Neural cell (in vitro differentiated cells): ENCODE data around the gene WFS1. TPM values are rescaled to one million over a fixed set of nuclear protein-coding genes. Genes with fewer than 3 reads are reported as not detected.

Experiments used
- H2AFZ ChIP-seq: fragments of 200-600, 300-800 bp; sonication (generic), shearing (Covaris generic); 2 replicates; pipeline ENCODE4 v1.6.0; 2014; ENCODE audit warnings: low read depth, mild to moderate bottlenecking, antibody characterized with exemption, low read length, moderate library complexity
- H3F3A ChIP-seq: fragments of 200-600 bp; shearing (Covaris generic); 2 replicates; pipeline ENCODE4 v1.6.1; 2016; ENCODE audit warnings: mild to moderate bottlenecking, moderate library complexity, mixed read lengths, antibody characterized with exemption, low read length; ENCODE audit not compliant: insufficient read depth, poor library complexity, severe bottlenecking
- H3K27ac ChIP-seq: fragments of 200-600, 300-800 bp; sonication (generic), shearing (Covaris generic); 2 replicates; pipeline ENCODE4 v1.5.1; 2014; ENCODE audit warnings: mild to moderate bottlenecking, low read length, moderate library complexity
- H3K27me3 ChIP-seq: fragments of 300-800, 200-600 bp; sonication (generic), shearing (Covaris generic); 2 replicates; pipeline ENCODE4 v1.6.0; 2014; ENCODE audit warnings: mild to moderate bottlenecking, low read depth, low read length, moderate library complexity; ENCODE audit not compliant: insufficient read depth
- H3K36me3 ChIP-seq: fragments of 300-800, 200-600 bp; sonication (generic), shearing (Covaris generic); 2 replicates; pipeline ENCODE4 v1.5.1; 2014; ENCODE audit warnings: mild to moderate bottlenecking, antibody characterized with exemption, low read length, moderate library complexity; ENCODE audit not compliant: insufficient read depth
- H3K4me2 ChIP-seq: fragments of 300-800, 200-600 bp; sonication (generic), shearing (Covaris generic); 2 replicates; pipeline ENCODE4 v1.6.0; 2014; ENCODE audit warnings: mild to moderate bottlenecking, low read length
- H3K4me3 ChIP-seq: fragments of 300-800, 200-600 bp; sonication (generic), shearing (Covaris generic); 2 replicates; pipeline ENCODE4 v1.5.1; 2014; ENCODE audit warnings: mild to moderate bottlenecking, low read length, moderate library complexity
- H3K79me2 ChIP-seq: fragments of 200-600 bp; shearing (Covaris generic); replicated peaks from 2 replicates; pipeline ENCODE4 v1.6.0; 2014; ENCODE audit warnings: mild to moderate bottlenecking, low read length, moderate library complexity; ENCODE audit not compliant: insufficient read depth
- H3K9ac ChIP-seq: fragments of 300-800, 200-600 bp; sonication (generic), shearing (Covaris generic); 2 replicates; pipeline ENCODE4 v1.6.1; 2016; ENCODE audit warnings: mild to moderate bottlenecking, low read length, mixed read lengths
- H3K9me2 ChIP-seq: fragments of 200-600 bp; shearing (Covaris generic); 2 replicates; pipeline ENCODE4 v1.6.1; 2016; ENCODE audit warnings: mild to moderate bottlenecking, low read length, mixed read lengths; ENCODE audit not compliant: insufficient read depth
- H3K9me3 ChIP-seq: fragments of 200-600, 300-800 bp; sonication (generic), shearing (Covaris generic); 2 replicates; pipeline ENCODE4 v1.6.1; 2016; ENCODE audit warnings: mild to moderate bottlenecking, mixed run types, low read length, moderate library complexity, mixed read lengths
- H4K20me1 ChIP-seq: fragments of 200-600 bp; shearing (Covaris generic); 2 replicates; pipeline ENCODE4 v1.6.1; 2016; ENCODE audit warnings: mild to moderate bottlenecking, mixed run types; ENCODE audit not compliant: insufficient read depth
- CTCF ChIP-seq: fragments of 450-650 bp; IDR thresholded peaks from 2 replicates; pipeline ENCODE4 v1.5.1; 2014; ENCODE audit warnings: antibody characterized with exemption, mild to moderate bottlenecking, moderate library complexity; ENCODE audit not compliant: poor library complexity, severe bottlenecking
- EP300 ChIP-seq: fragments of 450-650 bp; conservative IDR thresholded peaks from 2 replicates; pipeline ENCODE4 v1.6.1; 2014; ENCODE audit warnings: antibody characterized with exemption, mild to moderate bottlenecking, moderate library complexity; ENCODE audit not compliant: poor library complexity, severe bottlenecking
- EZH2 ChIP-seq: fragments of 200-600, 300-800 bp; shearing (Covaris generic), sonication (generic); IDR thresholded peaks from 2 replicates; pipeline ENCODE4 v1.6.1; 2014; ENCODE audit warnings: antibody characterized with exemption, low read length, borderline replicate concordance, mild to moderate bottlenecking; ENCODE audit not compliant: insufficient read depth, poor library complexity, severe bottlenecking
- MXI1 ChIP-seq: fragments of 450-650 bp; conservative IDR thresholded peaks from 2 replicates; pipeline ENCODE4 v1.6.1; 2014; ENCODE audit warnings: antibody characterized with exemption, mild to moderate bottlenecking; ENCODE audit not compliant: poor library complexity, severe bottlenecking
- POLR2AphosphoS5 ChIP-seq: IDR thresholded peaks from 2 replicates; pipeline ENCODE4 v1.6.1; 2012
- RAD21 ChIP-seq: fragments of 450-650 bp; conservative IDR thresholded peaks from 2 replicates; pipeline ENCODE4 v1.6.1; 2014; ENCODE audit warnings: antibody characterized with exemption, mild to moderate bottlenecking, moderate library complexity
- REST ChIP-seq: IDR thresholded peaks from 2 replicates; pipeline ENCODE4 v1.6.1; 2012; ENCODE audit warnings: borderline replicate concordance
- SMC3 ChIP-seq: fragments of 450-650 bp; conservative IDR thresholded peaks from 2 replicates; pipeline ENCODE4 v1.6.1; 2014; ENCODE audit warnings: antibody characterized with exemption, mild to moderate bottlenecking, moderate library complexity; ENCODE audit not compliant: poor library complexity
- TAF1 ChIP-seq: IDR thresholded peaks from 2 replicates; pipeline ENCODE4 v1.6.1; 2012; ENCODE audit warnings: low read depth
- polyA plus RNA-seq: library from polyadenylated mRNA; depleted of rRNA; stranded (reverse); fragments of >200 nt; gene quantifications from 2 replicates; pipeline ENCODE4 v1.2.3, GENCODE V29; 2014

The WFS1 gene
- polyA plus RNA-seq, 1 donor from 2014 or later: 4.5 TPM

- no peaks in the 10 kb centered on the region for H4K20me1 ChIP-seq
These were observed 73.1 kb downstream of the WFS1 start for GRCh38 chr4:6342530-6343293.

More at GRCh38 chr4:6342530-6343293, 73.1 kb downstream of the WFS1 start:
- Histone ChIP-seq H3F3A (peaks cover 4% of the 10 kb centered on the region), H3K36me3 (no peaks in the 10 kb centered on the region), H3K79me2 (no peaks in the 10 kb centered on the region), H3K4me2 (peak overlapping the region; percentile 45), H3K27me3 (no peaks in the 10 kb centered on the region), H3K9ac (peak overlapping the region; percentile 65), H3K9me2 (no peaks in the 10 kb centered on the region), H3K9me3 (peaks cover 11% of the 10 kb centered on the region), H3K27ac (peak overlapping the region; percentile 91), H2AFZ (peak overlapping the region; percentile 15), H3K4me3 (peak overlapping the region; percentile 51)
- TF ChIP-seq CTCF: no peak
- peak; percentile 39 for TF ChIP-seq SMC3
- TF ChIP-seq RAD21: peak; percentile 35
- TF ChIP-seq TAF1: no peak
- TF ChIP-seq MXI1: peak; percentile 25
- peak; percentile 83 for TF ChIP-seq REST
- TF ChIP-seq EZH2: no peak
- peak; percentile 89 for TF ChIP-seq EP300
- peak; percentile 75 for TF ChIP-seq POLR2AphosphoS5
